Activated CD4-positive, alpha-beta T cell treated with anti-CD3 and anti-CD28 coated beads, Interleukin-2, Interleukin-6, amounts not matched to agents 100 ng/mL and 50 ng/mL, durations not matched to agents 16 hours and 8 hours (primary cell): ENCODE measurements around the gene PYGB.

Experiments
- DNase-seq: peaks from one replicate; pipeline ENCODE4 v3.0.0-alpha.2; 2020

Gene PYGB

DNA sequence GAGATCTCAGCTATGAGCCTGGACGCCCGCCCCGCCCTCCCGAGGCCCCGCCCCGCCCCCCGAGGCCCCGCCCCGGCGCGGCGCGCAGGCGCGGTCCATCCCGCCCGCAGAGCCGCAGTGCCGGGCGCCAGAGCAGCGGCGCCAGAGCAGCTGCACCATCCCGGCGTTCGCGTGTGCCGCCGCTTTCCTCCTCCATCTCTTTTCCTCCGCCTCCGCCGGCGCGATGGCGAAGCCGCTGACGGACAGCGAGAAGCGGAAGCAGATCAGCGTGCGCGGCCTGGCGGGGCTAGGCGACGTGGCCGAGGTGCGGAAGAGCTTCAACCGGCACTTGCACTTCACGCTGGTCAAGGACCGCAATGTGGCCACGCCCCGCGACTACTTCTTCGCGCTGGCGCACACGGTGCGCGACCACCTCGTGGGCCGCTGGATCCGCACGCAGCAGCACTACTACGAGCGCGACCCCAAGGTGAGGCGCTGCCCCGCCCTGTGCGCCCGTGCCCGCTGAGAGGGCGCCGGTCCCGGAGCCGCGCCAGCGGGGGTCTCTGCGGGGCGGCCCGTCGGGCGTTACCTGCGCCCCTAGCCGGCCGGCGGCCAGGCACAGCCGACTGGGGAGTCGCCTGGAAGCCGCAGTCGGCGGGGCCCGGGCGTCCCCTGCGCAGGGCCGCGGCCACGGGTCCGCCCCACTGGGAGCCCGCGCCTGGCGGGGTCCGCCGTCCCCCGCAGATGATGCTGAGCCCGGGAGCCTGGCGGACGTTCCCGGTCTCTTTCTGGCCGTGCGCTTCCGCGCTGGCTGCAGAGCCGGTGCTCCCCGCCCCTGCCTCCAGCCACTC lies at the start of gene PYGB:
Gene PYGB (plus strand): TSS at position 130 of the 830 bp plus-strand sequence. CDS start 94 bp downstream, at position 224.
- peak; percentile 85 for DNase-seq

DNA sequence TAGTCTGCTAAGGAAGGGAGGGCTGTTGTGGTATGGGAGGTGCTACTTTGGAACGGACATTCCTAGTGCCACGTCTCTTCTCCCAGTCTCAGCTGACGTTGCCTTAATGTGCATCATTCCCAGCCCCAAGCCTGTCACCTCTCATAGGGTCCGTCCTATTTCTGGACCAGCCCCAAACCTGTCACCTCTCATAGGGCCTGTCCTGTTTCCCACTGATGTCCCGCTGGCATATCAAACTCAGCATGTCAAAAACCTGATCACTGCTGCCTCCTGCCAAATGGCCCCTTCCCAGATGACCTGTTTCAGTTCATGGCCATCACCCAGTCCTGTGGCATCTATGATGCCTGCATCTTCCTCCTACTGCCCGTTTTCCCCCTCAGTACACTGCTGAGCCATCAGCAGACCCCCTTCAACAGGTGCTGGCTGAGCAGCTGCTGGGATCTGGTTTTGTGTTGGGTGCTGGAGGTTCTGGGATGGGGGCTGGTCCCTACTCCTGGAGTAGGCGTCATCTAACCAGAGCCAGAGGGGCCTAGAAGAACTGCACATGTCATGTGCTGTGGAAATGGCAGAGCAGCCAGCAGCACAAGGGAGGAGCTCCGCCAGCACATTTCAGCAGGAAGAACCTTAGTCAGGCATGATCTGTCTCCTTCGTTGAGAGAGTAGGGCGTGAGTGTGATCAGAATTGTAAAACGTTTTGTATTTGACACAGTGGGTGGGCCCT lies 49.1 kb upstream of the PYGB start:
- DNase-seq: no peak

DNA sequence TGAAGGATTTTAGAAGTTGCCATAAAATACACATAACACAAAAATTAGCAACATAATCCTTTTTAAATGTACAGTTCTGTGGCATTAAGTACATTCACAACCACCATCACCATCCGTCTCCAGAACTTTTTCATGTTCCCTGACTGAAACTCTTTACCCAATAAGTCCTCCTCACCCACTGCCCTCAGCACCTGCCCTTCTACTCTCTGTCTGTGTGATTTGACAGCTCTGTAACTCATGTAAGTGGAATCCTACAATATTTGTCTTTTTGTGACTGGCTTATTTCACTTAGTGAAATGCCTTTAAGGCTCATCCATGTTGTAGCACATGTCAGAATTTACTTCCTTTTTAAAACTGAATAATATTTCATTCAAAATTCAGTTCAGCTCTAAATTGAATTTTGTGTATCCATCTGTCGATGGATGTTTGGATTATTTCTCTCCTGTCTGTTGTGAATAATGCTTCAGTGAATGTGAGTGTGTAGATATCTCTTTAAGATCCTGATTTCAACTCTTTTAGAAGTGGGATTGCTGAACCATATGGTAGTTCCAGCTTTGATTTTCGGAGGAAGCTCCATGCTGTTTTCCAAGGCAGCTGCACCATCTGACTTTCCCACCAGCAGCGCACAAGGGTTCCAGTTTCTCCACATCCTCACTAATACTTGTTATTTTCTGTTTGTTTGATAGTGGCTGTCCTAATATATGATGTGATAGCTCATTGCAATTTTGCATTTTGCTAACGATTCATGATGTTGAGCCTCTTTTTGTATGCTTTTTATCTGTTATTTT lies 48.2 kb upstream of the PYGB start:
- DNase-seq: no peak

DNA sequence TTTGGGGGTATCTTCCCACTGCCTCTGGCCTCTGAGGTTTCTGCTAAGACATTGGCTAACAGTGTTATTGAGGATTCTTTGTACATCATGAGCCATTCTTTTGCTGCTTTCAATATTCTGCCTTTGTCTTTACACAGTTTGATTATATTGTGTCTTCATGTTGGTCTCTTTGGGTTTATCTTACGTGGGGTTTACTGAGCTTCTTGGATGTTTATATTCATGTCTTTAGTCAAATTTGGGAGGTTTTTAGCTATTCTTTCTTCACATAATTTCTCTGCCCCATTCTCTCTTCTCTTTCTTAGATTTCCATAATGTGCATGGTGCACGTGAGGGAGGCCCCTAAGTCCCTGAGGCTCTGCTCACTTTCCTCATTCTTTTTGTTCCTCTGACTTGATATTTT lies 44.8 kb upstream of the PYGB start:
- no peak for DNase-seq

DNA sequence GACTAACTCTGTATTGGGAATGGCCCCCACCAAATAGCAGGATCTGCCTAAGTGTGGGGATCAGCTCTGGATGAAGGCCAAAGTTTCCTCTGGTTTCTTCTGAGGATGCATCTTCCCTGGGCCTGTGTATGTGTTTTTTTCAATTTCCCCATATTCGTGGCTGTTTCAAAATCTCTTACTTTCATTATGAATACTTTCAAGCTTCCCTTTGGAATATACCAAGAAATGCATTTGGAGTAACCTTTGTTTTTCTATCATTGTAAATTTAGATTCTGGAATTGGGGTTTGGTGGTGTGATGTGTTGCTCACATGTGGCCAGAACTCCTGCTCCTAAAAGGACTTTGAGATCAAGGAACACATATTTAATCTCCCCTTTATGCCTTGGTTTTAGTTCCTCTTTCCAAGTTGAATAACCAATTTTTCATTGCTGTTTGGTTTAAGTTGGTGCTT lies 44.0 kb upstream of the PYGB start:
- DNase-seq: no peak

DNA sequence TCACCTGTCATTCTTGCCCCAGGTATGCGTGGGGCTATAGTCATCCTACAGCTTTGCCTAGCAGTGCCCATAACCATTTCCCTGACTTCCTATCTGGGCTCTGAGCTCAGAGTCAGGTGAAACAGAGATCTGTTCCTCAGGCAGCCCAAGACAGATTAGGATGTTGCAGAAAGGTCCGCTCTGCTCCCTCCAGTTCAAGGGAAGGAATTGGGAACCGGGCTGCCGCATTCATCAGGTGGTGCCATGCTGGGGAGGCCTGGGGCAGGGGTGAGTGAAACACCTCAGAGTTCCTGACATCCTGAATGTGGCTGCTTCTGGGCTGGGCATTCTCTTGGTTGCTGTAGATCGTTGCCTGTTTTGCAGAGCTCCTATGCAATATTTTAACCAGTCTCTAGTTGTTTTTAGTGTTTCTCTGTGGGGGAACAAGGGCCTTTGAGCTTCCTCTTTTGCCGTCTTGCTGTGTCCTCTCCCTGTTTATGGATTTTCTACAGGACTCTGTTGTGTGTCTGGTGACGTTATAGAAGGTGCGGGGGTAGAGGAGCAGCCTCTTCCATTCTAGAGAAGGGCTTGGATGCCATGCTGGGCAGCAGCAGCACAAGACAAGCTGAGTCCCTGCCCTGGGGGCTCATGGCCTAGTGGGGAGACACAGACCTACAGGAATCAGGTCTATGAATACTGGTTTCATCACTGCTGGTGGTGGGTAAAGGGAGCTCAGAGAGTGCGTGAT lies 43.2 kb upstream of the PYGB start:
- DNase-seq: no peak

DNA sequence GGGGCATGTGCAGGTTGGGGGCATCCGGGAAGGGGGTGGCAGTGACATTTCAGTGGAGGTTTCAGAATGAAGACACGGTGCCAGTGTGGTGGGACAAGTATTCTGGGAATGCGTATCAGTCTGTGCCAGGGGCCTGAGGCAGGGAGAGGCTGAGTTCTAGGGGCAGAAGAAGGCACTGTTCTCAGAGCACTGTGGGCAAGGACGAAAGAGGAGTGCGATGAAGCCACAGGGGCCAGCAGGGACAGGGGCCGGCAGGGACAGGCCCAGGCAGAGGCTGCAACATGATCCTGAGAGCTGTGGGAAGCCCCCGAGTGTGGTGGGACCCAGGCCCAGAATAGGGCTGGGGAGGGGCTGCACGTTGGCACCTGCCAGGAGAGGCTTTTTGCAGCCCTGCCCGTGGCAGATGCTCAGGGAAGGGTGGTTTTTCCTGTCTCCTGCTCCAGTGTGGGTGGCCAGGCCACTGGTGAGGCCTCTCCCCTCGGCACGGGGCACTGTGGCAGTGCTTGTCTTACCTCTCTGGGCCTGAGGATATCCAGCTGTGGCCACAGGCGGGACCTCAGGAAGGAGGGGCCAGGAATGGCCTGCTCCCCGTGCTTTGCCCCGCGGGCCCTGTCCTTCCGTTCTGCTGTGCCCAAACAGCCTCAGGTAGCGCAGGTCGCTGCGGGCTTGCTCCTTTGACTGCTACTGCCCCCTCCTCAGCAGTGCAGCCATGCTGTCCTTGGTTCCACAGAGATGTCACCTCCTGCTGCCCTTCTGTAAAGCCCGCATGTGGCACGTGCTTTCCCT lies 42.4 kb upstream of the PYGB start:
- no peak for DNase-seq

DNA sequence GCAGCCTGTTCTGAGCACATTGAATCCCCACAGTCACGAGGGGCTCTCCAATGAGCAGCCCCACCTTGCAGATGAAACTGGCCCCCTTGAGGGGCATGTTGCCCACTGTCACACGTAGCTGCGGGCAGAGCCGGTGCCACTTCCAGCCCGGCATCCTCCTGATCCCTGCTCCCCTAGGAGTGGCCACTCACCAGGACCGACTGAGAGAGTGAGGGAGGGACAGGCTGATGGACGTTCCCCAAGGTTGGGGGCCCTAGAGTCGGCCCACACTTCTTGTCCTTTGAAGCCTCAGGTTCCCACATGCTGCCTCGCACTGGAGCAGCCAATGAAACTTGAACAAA lies 41.9 kb upstream of the PYGB start:
- no peak for DNase-seq

DNA sequence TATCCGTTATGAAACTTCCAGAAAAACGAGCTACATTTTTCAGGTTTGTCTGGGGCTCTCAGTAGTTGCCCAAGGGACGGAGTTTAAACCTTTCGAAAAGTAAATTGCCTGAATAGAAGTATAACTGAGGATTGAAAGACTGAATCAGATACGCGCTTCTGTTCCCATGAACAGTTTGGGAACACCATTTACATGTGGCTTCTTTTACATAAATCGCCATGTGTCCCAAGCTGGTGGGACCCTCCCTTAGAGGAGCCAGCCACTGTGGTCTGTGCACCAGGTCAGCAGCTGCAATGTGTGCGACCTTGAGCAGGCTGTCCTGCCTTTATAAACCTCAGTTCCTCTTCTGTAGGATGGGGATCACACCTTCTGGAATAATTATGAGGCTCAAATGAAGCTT lies 41.3 kb upstream of the PYGB start:
- no peak for DNase-seq

DNA sequence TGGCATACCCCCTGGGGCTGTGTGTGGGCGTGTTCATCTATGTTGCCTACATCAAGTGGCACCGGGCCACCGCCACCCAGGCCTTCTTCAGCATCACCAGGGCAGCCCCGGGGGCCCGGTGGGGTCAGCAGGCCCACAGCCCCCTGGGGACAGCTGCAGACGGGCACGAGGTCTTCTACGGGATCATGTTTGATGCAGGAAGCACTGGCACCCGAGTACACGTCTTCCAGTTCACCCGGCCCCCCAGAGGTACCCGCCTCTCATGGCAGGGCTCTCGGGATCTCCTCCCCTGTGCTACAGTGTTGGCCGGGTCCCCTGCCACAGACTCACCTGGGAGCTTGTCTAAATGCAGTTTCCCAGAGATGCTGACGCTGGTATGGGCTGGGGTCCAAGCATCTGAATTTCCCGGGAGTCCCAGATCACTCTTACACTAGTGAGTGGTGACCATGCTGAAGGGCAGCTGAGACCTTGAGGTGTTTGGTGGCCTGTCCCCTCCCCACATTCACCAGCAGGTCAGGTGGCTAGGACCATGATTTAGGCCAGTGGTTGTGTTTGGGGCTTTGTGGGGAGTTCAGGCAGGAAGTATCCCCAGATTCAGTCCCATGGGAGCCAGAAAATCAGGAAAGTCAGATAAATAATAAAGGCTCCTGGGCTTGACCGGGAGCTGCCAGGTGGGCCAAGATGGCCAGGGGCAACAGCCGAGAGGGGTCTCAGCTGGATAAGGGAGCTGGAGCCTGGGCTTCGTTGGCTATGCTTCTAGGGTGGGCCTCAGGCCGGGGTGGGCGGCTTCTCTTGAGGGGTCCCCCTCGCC lies 40.5 kb upstream of the PYGB start:
- no peak for DNase-seq

DNA sequence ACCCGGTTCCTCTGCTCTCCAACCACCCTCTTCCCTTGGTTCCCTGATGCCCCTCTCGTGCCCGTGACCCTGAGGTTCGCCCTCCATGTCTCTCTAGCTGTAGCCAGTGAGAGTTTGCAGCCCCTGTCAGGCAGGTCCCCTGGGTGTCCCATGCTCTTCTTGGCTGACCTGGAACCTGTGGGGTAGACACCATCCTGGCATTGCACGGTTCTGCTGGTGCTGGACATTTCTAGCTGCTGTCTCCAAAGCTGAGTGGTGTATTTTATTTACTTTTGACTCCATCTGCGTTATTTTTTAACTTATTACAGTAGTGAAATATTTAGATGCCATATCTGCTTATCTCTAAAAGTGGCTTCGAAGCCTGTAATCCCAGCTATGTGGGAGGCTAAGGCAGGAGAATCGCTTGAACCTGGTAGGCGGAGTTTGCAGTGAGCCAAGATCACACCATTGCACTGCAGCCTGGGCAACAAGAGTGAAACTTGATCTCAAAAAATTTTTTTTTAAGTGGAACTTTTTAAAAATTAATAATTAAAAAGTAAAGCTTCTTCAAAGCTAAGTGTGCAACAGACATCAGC lies 39.8 kb upstream of the PYGB start:
- DNase-seq: no peak

DNA sequence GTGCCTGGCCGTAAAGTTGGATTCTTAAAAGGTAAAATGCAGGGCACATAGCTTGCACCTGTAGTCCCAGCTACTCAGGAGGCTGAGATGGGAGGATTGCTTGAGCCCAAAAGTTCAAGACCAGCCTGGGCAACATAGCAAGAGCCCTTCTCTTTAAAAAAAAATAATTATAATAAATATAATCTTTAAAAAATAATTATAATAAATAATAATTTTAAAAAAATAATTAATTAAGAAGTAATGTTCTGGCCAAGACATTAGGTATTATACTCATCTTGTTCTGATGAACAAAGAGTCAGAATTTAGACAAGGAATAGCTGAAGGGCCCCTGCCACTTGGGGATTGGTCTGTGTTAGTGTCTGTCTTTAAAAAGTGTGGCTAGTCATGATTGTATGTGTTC lies 38.5 kb upstream of the PYGB start:
- DNase-seq: no peak

DNA sequence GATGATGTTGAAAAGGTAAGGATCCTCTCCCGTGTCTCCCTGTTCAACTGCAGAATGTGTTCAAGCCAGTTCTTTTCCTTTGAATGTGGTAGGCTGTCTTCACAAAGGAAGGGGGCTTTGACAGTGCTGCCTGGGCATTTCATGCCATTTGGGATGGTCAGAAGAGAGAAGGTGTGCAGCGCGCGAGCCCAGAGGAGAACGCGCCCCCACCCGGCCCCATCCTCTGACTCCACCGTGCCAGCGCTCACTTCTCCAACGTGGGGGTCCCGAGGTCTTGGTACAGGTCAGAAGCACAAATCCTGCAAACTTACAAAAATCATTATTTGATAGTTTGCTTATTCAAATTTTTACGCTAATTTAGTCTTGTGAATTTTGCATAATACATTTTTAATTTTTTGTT lies 38.0 kb upstream of the PYGB start:
- no peak for DNase-seq

DNA sequence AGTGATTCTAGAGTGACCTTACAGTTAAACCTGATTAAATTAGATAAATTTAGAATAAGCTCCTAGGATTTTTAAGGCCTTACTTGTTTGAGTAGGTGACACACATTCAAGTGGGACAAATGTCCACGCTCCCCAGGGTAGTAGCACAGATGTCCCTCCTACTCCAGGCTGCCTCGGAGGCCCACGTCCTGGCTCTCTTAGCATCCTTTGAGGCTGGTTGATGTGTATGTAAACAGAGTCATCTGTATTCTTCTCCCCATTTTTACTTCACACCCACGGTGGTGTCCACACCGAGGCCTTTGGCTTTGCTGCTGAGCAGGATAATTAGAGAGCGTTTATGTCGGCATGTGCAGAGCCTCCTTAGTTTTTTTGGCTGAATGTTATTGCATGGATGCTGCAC lies 36.6 kb upstream of the PYGB start:
- DNase-seq: no peak

DNA sequence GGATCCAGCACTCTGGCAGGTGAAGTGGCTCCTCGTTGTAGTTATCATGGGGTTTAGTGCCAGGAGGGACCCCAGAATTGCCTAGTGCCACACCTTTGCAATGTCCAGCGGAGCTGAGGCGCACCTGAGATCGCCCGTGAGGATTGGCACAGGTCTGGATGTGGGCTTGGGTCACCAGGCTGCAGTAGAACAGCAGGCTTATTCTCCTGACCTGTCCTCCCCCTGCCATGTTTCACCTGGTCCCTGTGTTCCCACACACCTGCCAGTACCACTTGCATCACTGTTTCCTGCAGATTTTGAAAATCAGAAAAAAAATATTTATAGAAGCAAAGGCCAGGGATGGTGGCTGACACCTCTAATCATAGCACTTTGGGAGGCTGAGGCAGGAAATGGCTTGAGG lies 35.6 kb upstream of the PYGB start:
- DNase-seq: no peak

DNA sequence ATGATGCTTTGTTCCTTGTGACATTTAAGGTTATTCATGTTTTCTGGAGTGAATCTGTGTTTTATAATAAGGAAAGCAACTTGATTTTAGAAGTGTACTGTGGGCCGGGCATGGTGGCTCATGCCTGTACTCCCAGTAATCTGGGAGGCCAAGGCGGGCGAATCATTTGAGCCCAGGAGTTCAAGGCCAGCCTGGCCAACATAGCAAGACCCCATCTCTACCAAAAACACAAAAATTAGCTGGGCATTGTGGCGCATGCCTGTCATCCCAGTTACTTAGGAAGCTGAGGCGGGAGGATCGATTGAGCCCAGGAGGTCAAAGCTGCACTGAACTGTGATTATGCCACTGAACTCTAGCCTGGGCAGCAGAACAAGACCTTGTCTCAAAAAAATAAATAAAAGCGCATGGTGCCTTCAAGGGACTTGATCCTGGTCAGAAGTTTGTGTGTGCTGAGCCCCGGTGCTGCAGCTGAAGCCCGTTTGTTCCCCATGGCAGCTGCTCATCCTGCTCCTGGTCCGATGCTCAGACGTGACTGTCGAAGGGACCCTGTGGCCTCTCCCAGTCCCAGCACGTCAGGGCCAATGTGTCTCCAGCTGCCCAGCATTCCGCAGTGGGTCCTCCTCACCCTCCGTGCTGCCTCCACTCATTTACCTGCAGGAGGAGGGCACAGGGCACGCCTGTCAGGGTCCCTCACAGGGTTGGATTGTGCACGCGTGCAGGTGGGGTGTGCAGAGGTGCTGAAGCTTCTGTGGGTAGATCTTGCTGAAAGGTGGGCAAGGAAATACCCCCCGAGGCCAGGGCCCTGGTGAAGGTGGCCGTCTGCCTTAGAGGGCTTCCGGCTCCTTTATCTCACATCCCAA lies 34.1 kb upstream of the PYGB start:
- DNase-seq: no peak

DNA sequence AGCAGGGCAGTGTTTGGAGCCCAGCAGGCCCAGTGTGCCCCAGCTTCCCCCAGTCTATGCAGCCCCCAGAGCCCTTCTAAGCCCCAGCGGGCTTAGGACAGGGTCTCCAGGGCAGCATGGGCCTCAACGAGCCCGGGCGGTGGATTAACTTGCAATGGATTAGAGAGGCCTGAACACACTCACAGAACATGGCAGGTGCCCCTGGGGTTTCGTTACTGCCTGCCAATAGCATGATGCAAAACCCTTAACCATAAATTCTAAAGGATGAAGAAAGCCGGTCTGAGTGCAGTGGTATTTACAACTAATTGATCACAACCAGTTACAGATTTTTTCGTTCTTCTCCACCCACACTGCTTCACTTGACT lies 33.5 kb upstream of the PYGB start:
- DNase-seq: no peak

DNA sequence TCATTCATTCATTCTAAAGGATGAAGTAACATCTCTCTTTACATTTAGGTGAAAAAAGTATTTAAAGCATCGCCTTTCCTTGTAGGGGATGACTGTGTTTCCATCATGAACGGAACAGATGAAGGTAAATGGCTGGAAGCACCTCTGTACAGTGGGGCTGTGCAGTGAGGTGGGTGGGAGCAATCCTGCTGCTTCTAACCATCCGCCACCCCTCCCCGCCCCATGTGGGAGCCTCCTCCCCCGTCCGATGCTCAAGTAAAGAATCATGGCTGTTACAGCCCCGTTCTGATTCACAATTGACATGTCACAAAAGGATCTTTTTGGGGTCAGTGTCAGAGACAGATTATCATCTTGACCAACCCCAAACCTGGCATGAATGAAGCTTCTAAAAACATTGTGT lies 33.1 kb upstream of the PYGB start:
- no peak for DNase-seq

DNA sequence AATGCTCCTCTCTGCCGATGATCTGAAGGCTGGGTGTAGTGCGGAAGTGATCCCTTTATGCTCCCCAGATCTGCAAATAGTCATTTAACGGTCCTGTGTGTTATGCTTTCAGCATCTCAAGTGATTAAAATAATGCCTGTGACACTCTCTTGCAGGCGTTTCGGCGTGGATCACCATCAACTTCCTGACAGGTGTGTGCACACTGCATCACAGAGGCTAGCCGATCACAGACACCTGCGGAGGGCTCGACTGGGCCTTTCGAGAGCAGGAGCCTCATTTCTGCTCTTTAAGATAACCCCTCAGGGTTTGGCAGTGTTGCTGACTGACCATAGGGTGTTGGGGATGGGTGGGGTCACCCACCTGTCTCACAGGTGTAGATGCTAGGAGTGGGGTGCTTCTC lies 32.4 kb upstream of the PYGB start:
- DNase-seq: no peak
